Neutrophil (primary cell): Measurements from ENCODE around the gene ZNF44.

Source experiments
- H3K27ac ChIP-seq: fragments of 200-600 bp; sonication (generic); 2 replicates; pipeline ENCODE4 v1.5.1; 2016; ENCODE audit warnings: mild to moderate bottlenecking, moderate library complexity
- H3K27me3 ChIP-seq: fragments of 200-600 bp; sonication (generic); 2 replicates; pipeline ENCODE4 v1.6.0; 2016; ENCODE audit warnings: mild to moderate bottlenecking
- H3K36me3 ChIP-seq: fragments of 200-600 bp; sonication (generic); 2 replicates; pipeline ENCODE4 v1.5.1; 2017
- H3K4me1 ChIP-seq, 2 experiments: fragments of 200-600 bp in 1 of 2; sonication (generic) in 1 of 2; 1 replicate in 1 of 2; 2 replicates in 1 of 2; pipeline versions ENCODE4 v1.5.1 to v1.6.1; 2013 to 2016; ENCODE audit warnings: low read depth in 1 of 2, low read length in 1 of 2, mild to moderate bottlenecking in 1 of 2, moderate library complexity in 1 of 2; ENCODE audit not compliant: control insufficient read depth in 1 of 2, insufficient read depth in 1 of 2
- H3K4me3 ChIP-seq, 2 experiments: fragments of 200-600 bp in 1 of 2; sonication (generic) in 1 of 2; 1 replicate in 1 of 2; 2 replicates in 1 of 2; pipeline ENCODE4 v1.5.1; 2013 to 2016; ENCODE audit warnings: low read depth in 1 of 2, low read length in 1 of 2, mild to moderate bottlenecking in 1 of 2, moderate library complexity in 1 of 2
- H3K9me3 ChIP-seq: fragments of 200-600 bp; sonication (generic); 2 replicates; pipeline ENCODE4 v1.5.1; 2016
- TF ChIP-seq, protein P1 (sequence below): fragments of 200-600 bp; sonication (generic); IDR thresholded peaks from 2 replicates; pipeline ENCODE4 v1.5.1; 2016; ENCODE audit warnings: antibody characterized with exemption

The ZNF44 gene

DNA sequence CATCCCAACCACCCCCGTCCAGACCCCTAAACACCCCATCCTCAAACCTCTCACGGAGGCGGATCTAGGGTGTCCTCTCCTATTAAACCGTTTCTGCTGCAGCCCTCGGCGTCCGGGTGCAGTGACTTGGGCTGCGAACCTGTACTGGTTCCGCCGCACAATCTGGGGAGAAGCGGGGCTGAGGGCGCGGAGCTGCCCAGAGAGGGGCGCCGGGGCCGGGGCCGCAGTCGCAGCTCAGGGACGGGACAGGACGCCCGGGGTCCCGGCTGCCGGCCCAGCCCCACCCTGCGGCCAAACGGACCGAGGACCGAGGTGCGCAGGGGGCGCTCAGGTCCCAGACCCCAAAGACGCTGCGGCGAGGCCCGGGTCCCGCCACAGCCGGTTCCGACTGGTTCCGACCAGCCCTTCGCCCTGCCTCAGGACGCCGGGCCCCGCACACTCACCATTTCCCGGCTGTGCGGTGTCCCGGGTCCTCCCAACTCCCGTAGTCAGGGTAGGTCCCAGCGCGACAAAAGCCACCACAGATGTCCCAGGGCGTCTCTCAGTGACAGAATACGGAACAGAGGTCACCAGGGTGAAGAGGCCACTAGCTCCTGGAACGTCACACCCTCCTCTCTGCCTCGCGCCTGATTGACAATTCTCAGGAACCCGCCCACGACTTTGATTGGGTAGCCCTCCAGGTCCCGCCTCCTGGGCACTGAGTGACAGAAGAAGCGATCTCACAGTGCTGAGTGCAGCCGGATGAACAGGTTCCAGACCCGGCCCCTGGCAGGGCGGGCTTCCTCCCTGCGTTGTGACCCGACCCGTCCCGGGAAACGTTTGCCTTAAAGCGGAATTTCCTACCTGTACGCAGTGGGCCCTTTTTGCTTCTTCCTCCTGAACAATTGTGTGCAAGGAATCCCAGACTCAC lies at the start of gene ZNF44:
Gene ZNF44 (minus strand): TSS at position 635 of the 910 bp plus-strand sequence. CDS start 189 bp downstream, at position 446.
- Histone ChIP-seq H3K4me3 (peak within 1 kb of the TSS; percentile 82 to 84), H3K9me3 (no peaks in the 10 kb centered on the region), H3K27me3 (no peaks in the 10 kb centered on the region), H3K36me3 (no peaks in the 10 kb centered on the region), H3K27ac (peak within 1 kb of the TSS; percentile 90), H3K4me1 (peaks cover 10 to 20% of the 10 kb centered on the region in 2 experiments)
- TF ChIP-seq, protein P1, sequence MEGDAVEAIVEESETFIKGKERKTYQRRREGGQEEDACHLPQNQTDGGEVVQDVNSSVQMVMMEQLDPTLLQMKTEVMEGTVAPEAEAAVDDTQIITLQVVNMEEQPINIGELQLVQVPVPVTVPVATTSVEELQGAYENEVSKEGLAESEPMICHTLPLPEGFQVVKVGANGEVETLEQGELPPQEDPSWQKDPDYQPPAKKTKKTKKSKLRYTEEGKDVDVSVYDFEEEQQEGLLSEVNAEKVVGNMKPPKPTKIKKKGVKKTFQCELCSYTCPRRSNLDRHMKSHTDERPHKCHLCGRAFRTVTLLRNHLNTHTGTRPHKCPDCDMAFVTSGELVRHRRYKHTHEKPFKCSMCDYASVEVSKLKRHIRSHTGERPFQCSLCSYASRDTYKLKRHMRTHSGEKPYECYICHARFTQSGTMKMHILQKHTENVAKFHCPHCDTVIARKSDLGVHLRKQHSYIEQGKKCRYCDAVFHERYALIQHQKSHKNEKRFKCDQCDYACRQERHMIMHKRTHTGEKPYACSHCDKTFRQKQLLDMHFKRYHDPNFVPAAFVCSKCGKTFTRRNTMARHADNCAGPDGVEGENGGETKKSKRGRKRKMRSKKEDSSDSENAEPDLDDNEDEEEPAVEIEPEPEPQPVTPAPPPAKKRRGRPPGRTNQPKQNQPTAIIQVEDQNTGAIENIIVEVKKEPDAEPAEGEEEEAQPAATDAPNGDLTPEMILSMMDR, result peak; percentile 50

DNA sequence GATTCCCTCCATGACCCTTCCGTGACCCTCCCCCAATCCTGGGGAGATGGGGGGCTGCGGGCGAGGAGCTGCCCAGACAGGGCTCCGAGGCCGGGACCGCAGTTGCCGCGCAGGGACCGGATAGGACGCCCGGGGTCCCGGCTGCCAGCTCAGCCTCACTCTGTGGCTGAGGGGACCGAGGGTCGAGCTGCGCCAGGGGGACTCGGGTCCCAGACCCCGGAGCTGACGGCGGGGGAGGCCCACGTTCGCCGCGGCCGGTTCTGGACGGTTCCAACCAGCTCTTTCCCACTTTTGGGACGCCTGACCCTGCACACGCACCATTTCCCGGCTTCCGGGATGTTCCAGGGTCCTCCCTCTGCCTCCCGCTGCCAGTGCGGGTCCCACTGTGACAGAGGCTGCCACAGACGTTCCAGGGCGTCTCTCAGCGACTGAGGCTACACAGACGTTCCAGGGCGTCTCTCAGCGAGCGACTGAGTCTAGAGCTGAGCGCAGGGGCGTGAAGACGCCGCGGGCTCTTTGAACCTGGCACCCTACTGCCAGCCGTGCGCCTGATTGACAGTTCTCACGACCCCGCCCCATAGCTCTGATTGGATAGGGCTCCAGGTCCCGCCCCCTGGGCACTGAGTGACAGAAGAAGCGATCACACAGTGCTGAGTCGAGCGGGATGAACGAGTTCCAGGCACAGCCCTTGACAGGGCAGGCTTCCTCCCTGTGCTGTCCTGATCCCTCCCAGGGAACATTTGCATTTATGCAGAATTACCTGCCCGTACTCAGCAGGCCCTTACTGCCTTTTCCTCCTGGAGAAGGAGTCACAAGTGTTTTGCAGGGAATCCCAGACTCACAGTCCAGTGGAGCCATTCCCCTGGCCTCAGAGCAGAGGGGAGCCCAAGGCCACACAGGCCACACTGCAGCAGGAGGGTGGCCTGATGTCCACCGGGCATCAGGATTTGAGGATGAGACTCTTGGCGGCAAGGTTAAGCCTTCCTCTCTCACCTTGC lies 38.8 kb upstream of the ZNF44 start, which contains the start of gene ZNF563:
Gene ZNF563 (minus strand): TSS at position 472 of the 998 bp plus-strand sequence. CDS start 151 bp downstream, at position 321.
- Histone ChIP-seq H3K36me3 (no peaks in the 10 kb centered on the region), H3K9me3 (no peaks in the 10 kb centered on the region), H3K4me3 (peak within 1 kb of the TSS; percentile 70 to 82), H3K4me1 (peaks cover 13 to 14% of the 10 kb centered on the region in 2 experiments), H3K27me3 (no peaks in the 10 kb centered on the region), H3K27ac (peak within 1 kb of the TSS; percentile 11)
- TF ChIP-seq, protein P1, result no peak

DNA sequence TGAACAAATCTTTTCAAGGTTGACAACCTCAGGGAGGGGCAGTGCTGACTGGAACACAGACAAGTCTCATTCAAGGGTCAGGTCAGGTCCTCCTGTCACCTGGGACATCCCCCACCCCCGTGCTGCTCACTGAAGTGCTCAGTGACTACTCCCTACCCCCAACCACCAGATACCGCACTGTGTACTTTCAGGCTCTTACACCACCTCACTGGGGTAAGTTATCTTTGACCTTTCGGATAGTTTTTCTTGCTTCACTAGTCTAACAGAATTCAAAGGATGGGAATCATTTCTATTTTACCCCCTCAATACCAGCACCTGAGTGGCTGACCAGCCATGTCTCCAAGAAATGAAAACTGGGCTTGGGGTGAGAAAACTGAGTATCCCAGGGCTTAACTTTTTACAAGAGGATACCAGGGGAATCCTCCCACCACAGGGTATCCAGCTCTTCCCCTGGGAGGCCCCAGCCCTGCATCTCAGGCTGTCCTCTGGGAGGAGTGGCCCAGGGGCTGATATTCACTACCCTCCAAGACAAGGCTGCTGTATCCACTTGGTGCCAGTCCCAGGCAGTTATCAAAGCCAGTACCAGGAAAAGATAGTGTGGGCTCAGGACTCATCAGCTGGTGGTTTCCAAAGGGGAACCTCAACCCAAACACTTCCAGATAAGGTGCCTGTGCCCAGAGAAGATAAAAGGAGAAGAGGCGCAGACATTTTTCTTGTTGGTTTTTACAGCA lies 36.7 kb upstream of the ZNF44 start:
- TF ChIP-seq, protein P1, result no peak
- no peaks in the 10 kb centered on the region for H3K36me3 ChIP-seq
- H3K4me1 ChIP-seq, result peaks cover 13 to 14% of the 10 kb centered on the region in 2 experiments
- no peaks in the 10 kb centered on the region for H3K27me3 ChIP-seq
- H3K9me3 ChIP-seq, result no peaks in the 10 kb centered on the region
- no peak overlapping the region for H3K4me3 ChIP-seq
- no peak overlapping the region for H3K27ac ChIP-seq

- H3K4me1 ChIP-seq, result peaks cover 13 to 14% of the 10 kb centered on the region in 2 experiments
- H3K9me3 ChIP-seq, result no peaks in the 10 kb centered on the region
- H3K4me3 ChIP-seq, result no peak overlapping the region
- H3K27me3 ChIP-seq, result no peaks in the 10 kb centered on the region
- TF ChIP-seq, protein P1, result no peak
- H3K36me3 ChIP-seq, result no peaks in the 10 kb centered on the region
- no peak overlapping the region for H3K27ac ChIP-seq
Measured at GRCh38 chr19:12330340-12330739, 35.7 kb upstream of the ZNF44 start.

DNA sequence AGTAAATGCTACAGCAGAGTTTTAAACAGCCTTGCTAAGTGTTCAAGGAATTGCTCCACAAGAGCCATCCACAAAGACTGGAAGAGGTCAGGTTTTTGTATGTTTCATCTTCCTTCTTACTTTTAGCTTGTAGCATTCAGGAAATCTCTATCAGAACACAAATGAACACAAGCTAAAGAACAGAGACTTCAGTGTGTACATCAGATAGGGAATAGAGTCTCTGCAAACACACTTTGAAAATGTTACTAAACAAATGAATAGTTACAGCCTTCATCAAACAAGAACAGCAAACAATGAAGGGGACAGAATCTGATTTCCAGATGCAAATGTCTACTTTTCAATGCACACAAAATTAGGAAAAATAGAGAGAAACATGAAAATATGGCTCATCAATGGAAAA lies 31.0 kb upstream of the ZNF44 start:
- H3K27me3 ChIP-seq, result no peaks in the 10 kb centered on the region
- TF ChIP-seq, protein P1, result no peak
- peaks cover 10% of the 10 kb centered on the region for H3K9me3 ChIP-seq
- no peak overlapping the region for H3K27ac ChIP-seq
- no peaks in the 10 kb centered on the region for H3K4me1 ChIP-seq
- H3K36me3 ChIP-seq, result no peaks in the 10 kb centered on the region
- H3K4me3 ChIP-seq, result no peak overlapping the region
